ENCODE data around the gene WSB1.

WSB1 gene

DNA sequence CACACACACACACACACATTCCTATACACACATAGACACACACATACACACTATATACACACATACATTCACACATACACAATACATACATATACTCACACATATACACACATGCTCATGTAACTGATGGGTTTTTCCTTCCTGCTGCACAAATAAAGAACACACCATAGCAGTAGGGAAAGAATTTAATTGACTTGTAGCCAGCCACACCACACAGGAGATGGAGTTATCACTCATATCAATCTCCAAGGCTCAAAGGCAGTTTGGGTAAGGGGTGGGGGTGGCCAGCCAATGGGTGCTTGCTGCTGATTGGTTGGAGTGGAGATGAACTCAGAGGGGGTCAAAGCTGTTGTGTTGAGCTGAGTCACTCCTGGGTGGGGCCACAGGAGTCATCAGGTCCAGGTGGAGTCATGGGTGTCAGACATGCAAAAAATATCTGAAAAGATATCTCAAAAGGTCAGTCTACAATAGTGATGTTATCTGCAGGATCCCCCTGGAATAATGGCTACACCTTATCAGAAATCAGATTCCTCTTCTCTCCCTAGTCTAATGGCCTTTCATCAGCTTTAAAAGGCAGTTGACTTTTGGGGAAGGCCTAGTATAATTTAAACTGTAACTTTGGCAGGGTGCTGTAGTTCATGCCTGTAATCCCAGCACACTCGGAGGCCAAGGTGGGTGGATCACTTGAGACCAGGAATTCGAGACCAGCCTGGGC, 46.1 kb downstream of the WSB1 start:
- no peak for DNase-seq

DNA sequence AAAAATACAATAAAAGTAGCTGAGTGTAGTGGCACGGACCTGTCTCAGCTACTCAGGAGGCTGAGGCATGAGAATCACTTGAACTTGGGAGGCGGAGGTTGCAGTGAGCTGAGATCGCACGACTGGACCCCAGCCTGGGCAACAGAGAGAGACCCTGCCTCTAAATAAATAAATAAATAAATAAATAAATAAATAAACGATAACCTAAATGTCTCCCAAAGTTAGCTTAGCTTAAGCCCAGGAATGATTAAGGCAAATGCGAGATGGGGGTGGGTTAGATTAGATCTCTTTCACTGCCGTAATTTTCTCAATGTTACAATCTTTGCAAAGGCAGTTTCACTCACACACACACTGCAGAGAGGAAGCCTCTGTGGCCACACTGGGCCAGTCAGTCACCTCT, 46.7 kb downstream of the WSB1 start:
- no peak for DNase-seq

DNA sequence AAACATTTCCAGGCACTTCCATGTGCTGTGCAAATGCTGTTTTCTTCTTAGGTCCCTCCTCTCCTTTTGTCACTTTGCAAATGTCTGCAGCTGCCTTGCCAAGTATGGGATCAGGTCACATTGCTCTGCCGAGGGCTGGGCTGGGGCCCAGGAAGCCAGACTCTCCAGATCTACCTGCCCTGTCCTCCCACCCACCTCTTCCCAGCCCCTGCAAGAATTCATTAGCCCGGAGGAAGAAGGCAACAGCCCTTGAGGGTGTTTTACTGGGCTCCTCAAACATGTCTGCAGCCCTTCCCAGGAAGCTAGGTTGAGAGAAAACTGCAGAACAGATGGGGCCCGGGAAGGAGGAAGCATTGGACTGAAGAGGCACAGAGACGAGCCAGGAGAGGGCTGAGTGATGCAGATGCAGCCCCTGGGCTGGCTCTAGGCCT, 47.1 kb downstream of the WSB1 start:
- DNase-seq, result peak; percentile 38

DNA sequence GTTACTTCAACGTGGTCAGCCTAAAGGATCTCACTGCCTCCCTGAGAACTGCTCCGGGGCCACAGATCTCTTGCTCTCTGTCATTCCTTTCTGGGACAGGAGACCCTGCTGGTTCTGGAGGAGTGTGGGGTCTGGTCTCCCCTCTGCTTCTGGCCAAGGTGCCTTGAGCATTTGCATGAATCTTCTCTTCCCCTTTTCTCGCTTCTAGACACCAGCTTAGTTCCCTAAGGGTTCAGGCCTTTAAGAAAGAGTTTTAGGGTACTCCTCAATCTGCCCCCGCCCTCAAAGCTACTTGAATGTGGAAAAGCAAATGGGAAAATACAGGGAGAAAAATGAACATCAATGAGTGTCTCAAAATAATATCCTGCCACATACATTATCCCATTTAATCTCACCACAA, 48.1 kb downstream of the WSB1 start:
- no peak for DNase-seq

DNA sequence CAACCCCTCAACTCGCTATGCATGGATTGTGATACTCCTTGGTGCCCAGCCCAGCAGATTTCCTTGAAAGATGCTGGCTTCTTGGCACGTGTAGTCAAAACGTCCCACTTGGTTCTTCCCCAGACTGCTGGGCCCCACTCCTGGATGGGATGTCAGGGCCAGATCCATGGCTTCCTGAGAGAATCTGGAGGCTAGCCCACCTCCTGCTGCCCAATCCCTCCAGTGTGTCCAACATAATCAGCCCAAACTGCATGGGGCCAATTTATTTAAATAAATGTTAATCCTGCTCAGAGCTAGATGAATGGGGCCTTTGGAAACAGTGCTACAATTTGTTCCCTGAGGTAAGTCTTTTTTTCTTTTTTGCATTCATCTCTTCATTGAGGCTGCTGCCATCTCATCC, 49.4 kb downstream of the WSB1 start:
- no peak for DNase-seq

DNA sequence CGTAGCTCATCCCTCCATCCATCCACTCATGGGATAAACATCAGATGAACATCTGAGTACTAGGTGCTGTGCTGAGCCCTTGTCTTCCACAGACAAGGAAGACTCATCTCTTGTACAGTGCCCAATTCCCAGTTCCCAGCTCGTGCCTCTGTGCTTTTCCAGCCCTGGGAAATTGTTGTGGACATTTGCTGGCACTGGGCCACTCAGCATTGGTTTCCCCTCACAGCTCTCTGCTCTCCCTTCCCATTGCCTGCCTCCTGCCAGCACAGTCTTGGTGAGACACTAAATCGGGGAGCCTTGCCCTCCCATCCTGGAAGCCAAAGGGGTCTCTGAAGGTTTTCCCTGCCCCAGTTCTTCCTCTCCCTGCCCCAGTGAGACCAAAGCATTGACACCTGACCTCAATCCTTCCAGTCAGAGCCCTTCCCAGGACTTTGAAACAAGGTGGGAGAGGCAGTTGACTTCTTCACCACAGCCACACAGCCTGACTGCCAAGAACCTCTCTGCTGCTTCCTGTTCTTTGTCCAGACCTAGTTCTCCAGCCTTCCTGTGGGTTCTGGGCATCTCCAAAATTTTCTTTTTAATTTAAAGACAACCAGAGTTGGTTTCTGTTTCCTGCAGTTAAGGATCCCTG, 50.2 kb downstream of the WSB1 start:
- DNase-seq, result no peak

DNA sequence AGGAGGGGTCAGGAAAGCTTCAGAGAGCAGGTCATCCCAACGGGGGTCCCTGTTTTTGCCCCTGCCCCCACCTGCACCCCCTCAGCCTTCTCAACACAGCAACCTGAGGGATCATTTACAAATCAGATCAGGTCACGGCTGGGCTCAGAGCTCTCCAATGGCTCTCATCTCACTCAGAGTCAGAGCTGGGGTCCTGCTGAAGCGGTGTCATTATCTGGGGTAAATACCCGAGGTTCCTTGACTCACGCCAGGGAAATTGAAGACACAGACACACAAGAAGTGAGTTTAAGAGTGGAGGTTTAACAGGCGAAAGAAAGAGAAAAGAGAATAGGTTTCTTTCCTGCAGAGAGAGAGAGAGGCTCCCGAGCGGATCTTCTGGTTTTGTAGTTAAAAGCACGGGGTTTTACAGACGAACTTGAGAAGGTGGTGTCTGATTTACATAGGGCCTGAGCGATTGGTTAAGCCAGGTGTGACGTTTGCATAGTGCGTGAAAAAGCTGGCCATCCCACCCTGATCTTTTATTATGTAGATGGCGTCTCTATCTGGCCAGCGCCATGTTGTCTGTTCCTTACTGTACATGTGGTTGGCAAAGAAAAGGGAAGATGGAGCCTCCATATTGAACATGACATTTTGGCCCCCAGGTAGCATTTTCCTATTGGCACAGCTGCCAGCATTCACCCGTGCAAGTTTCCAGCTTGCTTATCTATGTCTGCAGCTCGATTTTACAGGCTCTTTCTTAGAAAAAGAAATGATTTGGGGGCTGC, 51.4 kb downstream of the WSB1 start:
- DNase-seq, result no peak

DNA sequence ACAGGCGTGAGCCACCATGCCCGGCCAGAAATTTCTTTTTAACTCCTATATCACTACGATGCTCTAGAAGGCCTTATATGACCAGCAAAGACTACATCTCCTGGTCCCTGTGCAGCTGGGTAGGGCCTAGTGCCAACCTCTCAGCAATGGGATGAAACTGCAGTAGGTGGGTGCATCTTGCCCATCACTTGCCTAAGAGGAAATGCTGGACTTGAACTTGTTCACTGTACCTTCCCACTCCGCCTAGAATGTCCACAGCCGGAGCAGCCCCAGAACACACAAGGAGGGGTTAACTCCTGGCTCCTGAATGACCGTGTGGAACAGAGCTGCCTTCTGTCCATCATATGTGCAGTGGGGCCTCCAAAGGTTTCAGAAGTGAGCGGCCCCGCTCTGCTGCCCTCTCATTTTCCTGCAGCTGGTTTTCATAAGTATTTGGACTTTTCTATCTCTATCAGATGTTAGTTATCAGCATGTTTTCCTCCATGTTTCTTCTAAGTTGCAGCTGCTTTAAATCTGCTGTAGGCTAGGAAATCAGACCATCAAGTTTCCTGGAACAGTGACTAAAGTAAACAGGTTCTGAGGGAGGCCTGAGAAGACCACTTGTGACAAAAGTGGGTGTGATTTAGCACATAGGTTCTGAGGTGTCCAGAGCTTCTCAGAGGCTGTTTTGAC, 52.5 kb downstream of the WSB1 start:
- no peak for DNase-seq

DNA sequence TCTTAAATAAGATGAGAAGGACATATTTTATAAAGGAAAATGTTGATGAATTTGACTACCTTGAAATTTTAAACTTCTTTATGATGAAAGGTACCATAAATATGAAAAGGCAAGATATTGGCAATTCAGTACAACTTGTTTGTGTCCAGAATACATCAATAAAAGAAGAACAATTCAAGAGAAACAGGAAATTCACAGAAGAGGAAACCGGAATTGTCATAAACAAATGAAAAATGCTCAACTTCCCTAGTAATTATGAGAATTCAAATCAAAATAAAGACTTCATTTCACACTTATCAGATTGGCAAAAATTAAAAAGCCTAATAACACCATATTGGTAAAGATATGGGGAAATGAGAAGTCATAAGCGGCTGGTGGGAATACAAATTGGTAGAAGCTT, 54.3 kb downstream of the WSB1 start:
- DNase-seq, result no peak

DNA sequence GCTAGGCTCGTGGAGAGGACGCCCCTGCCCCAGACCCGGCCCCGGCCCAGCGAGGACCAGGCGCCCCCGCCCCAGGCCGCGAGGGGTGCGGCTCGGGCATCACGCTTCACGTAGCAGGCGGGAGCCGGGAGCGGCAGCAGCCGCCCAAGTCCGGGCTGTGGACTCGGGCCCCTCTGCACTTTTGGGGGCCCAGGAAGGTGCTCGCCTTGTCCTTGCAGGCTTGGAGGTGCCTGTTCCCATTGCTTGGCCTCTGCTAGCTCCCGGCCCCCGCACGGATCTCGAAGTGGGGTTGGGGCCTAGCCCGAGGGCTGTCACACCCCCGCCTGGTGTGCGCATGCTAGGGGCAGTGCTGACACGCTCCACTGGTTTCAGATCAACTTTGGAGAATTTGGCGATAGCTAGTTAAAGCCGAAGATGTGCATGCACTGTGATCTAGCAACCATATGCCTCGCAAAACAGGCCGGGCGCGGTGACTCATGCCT, 55.7 kb downstream of the WSB1 start:
- DNase-seq, result no peak

DNA sequence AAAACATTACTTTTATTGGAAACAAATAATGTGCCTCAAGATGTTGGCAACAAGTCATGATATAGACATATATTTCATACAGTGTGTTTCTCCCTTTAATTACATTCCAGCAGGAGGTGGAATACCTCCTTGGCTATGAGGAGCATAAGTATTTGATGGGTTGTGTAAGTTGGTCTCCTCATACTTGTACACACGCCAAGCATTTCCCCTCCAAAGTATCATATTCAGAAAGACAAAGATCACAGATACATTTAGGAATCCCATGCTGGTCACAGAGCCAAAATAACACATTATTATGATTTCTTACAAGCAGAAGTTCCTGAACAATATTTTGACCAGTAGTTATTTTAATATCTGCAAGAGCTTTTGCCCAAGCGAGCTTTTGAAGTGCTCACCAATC, 57.8 kb downstream of the WSB1 start:
- no peak for DNase-seq

DNA sequence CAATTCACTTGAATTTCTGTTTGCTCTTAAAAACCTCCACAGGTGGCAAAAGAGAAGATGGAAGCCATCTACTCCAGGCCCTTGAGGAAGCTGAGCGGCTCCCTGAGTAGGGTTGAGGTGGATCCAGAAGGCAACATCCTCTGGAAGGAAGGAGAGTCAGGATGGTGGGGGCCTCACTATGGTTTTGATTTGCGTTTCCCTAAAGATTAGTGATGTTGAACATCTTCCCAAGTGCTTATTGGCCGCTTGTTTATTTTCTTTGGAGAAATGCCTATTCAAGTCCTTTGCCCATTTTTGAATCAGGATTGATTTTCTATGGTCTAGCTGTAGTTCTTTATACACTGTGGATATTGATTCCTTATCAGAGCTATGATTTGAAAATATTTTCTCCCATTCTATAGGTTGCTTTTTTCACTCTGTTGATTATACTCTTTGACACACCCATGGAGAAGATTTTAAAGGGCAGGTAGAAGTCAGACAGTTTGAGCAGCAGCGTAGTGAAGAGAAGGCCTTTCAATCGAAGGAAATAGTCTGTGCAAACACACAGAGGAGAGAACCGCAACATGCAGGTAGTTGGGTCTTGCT, 58.6 kb downstream of the WSB1 start:
- DNase-seq, result no peak

DNA sequence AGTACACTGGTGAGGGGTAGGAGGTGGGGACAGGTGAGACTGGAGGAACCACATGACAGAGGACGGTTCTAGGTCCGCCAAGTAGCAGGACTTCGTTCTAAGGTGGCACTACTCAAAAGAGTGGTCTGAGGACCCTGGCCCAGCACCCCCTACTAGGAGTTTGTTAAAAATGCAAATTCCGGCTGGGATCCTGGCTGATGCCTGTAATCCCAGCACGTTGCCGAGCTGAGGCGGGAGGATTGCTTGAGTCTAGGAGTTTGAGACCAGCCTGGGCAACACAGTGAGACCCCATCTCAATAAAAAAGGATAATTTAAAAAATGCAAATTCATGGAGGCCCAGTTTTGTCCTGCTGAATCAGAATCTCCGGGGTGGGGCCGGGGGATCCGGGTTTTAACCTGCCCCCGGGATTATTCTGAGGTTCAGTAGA, 59.1 kb downstream of the WSB1 start:
- no peak for DNase-seq

DNA sequence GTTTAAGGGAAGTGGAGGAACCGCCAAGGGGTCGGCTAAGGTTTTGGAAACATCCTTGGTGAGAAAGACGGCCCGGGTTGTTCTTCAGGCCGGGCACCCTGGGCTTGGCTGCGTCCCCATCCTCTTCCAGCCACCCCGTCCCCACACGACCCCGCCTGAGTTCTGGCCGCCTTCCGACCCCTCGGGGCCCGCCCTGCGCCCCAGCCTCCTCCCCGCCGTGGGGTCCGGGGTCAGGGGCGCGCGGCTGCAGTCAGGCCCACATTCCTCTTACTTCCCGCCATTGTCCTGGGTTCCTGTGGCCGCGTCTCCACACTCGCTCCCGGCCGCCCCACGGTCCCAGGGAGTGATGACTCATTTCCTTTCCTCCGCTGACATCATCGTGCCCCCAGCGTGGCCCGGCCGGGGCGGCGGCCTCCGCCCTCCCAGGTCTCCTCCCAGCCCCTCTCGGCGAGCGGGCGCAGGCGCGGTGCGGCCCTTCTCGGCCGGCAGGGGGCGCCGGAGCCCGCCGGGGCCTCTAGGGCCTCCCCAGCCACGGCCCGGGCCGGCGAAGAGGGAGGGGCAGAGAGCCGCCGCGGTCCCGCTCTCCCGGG, 59.6 kb downstream of the WSB1 start:
- peak; percentile 88 for DNase-seq

DNA sequence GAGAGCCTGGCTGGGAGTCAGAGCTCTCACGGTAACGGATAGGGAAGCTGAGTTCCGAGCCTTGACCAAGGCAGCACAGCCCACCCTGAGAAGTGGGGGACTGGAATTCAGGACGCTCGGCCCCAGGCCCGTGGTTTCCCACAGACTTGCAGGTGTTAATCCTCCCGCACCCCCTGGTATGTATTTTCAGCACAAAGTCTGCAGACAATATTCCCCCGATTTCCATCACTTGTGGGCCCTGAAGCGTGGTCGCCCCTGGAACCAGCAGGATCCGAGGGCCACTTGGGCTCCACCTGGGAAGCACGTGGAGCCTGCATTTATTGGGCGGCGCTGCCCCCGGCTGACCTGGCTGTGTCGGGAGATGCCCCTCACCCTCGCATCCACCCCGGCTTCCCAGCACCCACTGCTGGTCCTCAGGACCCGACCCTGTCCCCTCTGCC, 60.2 kb downstream of the WSB1 start:
- DNase-seq, result no peak

DNA sequence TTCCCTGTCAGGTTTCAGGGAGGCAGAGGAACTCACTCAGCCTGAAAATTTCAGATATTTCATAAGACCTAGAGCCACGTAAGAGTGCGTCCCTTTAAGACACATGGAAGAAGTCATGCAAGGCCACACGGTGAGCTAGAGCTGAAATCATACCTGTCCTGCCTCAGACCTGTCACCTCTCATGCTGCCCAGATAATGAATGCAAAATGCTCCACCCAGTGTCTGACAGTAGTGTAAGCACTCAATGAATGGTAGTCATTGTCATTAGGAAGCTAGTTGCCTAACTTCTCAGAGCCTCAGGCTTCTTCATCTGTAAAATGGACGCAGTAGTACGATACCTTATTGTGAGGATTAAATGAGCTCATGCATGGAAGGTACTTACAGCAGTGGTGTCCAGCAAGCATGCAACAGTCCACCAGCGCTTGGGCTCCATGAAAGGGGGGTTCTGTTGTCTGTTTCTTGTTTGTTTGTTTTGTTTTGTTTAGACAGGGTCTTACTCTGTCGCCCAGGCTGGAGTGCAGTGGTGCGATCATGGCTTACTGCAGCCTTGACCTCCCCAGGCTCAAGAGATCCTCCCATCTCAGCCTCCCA, 60.7 kb downstream of the WSB1 start:
- DNase-seq, result peak; percentile 15

DNA sequence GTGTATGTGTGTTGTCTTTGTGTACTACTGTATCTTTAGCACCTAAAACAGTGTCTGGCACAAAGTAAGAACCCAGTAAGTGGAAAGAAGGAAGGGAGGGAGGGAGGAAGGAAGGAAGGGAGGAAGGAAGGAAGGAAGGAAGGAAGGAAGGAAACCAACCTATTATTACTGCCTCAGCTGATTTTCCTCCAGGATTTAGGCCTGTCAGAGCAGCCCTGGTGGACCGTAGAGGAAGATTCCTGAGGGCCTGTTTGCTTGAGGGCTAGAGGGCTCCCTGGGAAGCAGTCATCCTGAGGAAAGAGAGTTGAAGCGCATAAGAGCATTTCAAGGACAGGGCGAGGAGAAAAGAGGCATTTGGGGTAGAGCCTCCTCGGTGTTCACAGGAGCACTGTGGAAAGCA, 61.5 kb downstream of the WSB1 start:
- no peak for DNase-seq

DNA sequence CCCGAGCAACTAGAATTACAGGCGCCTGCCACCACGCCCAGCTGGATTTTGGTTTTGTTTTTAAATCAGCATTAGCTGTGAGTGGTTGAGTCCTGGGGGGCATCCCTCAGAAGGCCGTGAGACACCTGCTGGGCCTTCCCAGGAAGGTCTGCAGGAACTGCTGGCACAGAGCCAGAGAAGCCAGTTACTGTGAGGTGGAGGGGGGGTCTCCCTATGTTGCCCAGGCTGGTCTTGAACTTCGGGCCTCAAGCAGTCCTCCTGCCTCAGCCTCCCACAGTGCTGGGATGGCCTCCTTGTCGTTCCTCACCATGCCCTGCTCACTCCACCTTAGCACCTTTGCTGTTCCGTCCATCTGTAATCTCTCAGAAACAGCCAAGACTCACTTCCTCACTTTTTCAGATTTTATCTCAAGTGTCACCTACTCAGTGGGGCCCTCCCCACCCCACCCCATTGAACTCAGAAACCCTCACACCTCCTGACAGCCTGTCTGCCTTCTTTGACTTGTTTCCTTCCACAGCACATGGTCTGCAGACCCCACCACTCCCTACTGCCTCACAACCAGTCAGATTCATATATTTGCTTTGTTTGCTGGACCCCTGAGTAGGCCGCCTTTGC, 62.3 kb downstream of the WSB1 start:
- no peak for DNase-seq

DNA sequence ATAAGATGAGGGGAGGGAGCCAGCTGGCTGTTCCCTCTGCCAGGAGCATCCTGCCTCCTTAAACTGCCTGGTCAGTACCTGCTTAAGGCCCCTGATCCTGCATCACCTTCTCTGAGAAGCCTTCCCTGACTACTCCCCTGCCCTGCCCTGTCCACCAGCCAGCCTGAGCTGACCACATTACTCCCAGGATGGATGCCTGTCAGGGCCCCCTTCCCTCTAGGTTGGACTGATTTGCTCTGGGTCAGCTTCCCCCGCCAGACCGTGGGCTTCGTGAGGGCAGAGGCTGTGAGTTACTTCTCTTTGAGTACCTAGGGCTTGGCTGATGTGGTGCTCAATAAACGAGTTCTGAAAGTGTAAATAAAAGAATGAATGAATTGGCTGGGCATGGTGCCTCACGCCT, 63.3 kb downstream of the WSB1 start:
- DNase-seq, result no peak

DNA sequence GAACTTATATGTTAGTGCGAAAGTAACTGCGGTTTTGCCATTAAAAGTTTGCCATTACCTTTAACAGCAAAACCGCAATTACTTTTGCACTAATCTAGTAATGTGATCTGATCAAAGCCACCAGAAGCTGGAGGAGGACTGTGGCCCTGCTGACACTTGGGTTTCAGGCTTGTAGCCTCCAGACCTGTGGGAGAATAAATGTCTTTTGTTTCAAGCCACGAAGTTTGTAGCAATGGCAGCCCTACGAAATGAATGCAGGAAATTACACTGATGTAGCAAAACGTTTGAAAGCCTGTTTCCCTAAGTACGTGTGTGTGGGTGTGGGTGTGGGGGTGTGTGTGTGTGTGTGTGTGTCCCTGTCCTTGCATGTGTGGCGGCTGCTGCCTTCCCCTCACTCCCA, 66.6 kb downstream of the WSB1 start:
- DNase-seq, result no peak

DNA sequence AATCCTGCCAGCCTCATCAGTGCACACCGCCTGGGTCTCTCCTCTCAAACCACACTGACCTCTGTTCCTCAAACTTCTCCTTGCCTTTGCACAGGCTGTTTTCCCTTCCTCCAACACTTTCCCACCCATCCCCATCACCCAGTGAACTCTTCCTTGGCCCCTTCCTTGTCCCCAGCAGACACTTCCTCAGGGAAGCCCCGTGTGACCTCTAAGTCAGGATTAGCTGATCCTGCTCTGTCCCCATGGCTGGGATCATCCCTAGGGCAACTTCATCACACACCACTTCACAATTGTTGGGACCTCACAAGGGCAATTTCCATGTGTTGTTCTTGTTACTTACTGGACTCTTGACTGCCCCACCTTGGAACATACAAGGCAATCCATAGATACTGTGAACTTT, 67.8 kb downstream of the WSB1 start:
- no peak for DNase-seq

DNA sequence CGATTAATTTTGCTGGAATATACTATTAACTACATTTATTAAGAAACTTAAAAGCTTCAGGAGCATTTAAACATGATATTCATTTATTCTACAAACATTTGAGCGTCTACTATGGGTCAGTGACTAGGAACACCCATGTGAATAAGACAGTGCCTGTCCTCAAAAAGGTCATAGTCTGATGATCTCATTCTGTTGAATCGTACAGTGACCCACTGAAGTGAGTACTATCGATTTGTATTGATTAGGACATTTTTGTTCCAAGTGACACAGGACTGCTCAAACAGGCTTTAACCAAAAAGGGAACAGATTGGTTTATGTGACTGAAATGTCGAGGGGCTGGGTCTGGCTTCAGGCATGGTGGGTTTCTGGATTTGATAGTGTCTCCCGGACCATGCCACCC, 68.6 kb downstream of the WSB1 start:
- no peak for DNase-seq

Measured in NCI-H1694 treated with DMSO at 0.1 percent for 48 hours (cell line).